SK-N-MC (cell line): ENCODE data around the gene ATP6V0B.

Source experiments
- DNase-seq: peaks from one replicate; pipeline ENCODE4 v3.0.0-alpha.2; 2011; ENCODE audit warnings: low read depth, low spot score
- H3K27ac ChIP-seq: fragments of 200-600 bp; sonication (generic); 2 replicates; pipeline ENCODE4 v1.5.1; 2016; ENCODE audit warnings: mixed run types
- H3K36me3 ChIP-seq: fragments of 200-600 bp; sonication (generic); 2 replicates; pipeline ENCODE4 v1.6.1; 2017; ENCODE audit warnings: antibody characterized with exemption, low read length, mixed read lengths; ENCODE audit not compliant: insufficient read depth
- H3K4me3 ChIP-seq: fragments of 200-600 bp; sonication (generic); 2 replicates; pipeline ENCODE4 v1.5.1; 2016
- H3K9ac ChIP-seq: fragments of 200-600 bp; sonication (generic); 2 replicates; pipeline ENCODE4 v1.8.0; 2017; ENCODE audit warnings: mixed run types, mixed read lengths; ENCODE audit not compliant: insufficient read length
- H3K9me3 ChIP-seq: fragments of 200-600 bp; sonication (generic); 2 replicates; pipeline ENCODE4 v1.6.1; 2017; ENCODE audit warnings: low read depth, mild to moderate bottlenecking, antibody characterized with exemption, low read length, moderate library complexity, mixed read lengths
- EZH2 ChIP-seq: fragments of 200-600 bp; sonication (generic); IDR thresholded peaks from one replicate; pipeline ENCODE4 v1.6.1; 2017; ENCODE audit warnings: antibody characterized with exemption
- FOXP2 ChIP-seq: optimal IDR thresholded peaks from 2 replicates; pipeline ENCODE3; 2011; ENCODE audit warnings: mild to moderate bottlenecking, moderate library complexity; ENCODE audit not compliant: insufficient read depth; ENCODE audit errors: extremely low read length, control extremely low read depth
- POLR2AphosphoS5 ChIP-seq: IDR thresholded peaks from 2 replicates; pipeline ENCODE4 v1.6.1; 2012; ENCODE audit warnings: mild to moderate bottlenecking, low read depth, low read length, borderline replicate concordance

The ATP6V0B gene

GRCh38 chr1:43934101-43934985 lies 40.4 kb upstream of the ATP6V0B start:
- Histone ChIP-seq H3K36me3 (peaks cover 8% of the 10 kb centered on the region), H3K9me3 (no peaks in the 10 kb centered on the region), H3K9ac (peak overlapping the region; percentile 73), H3K27ac (peak overlapping the region; percentile 32), H3K4me3 (peak overlapping the region; percentile 80)
- DNase-seq = no peak
- no peak for TF ChIP-seq EZH2
- no peak for TF ChIP-seq POLR2AphosphoS5
- TF ChIP-seq FOXP2 = no peak

GRCh38 chr1:43934986-43935324 lies 39.8 kb upstream of the ATP6V0B start:
- Histone ChIP-seq H3K36me3 (peaks cover 8% of the 10 kb centered on the region), H3K9me3 (no peaks in the 10 kb centered on the region), H3K4me3 (peak overlapping the region; percentile 80), H3K9ac (peak overlapping the region; percentile 39), H3K27ac (no peak overlapping the region)
- TF ChIP-seq EZH2 (no peak), FOXP2 (no peak), POLR2AphosphoS5 (no peak)
- no peak for DNase-seq

DNA sequence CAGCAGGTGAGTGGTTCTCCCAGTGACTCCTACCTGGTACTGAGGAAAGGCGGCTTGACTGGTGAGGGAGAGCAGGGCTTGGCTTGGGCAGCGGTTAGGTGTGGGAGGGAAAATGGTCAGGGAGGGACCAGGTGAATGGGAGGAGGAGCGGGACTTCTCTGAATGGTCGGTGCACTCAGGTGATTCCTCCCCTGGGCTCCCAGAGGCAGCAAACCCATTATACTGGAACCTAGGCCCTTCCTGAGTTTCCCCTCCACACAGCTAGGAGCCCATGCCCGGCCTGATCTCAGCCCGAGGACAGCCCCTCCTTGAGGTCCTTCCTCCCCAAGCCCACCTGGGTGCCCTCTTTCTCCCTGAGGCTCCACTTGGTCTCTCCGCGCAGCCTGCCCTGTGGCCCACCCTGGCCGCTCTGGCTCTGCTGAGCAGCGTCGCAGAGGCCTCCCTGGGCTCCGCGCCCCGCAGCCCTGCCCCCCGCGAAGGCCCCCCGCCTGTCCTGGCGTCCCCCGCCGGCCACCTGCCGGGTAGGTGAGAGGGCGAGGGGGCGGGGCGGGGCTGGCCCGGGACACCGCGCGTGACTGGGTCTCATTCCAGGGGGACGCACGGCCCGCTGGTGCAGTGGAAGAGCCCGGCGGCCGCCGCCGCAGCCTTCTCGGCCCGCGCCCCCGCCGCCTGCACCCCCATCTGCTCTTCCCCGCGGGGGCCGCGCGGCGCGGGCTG lies 38.9 kb upstream of the ATP6V0B start:
- Histone ChIP-seq H3K9ac (peak overlapping the region; percentile 39), H3K27ac (no peak overlapping the region), H3K36me3 (peaks cover 8% of the 10 kb centered on the region), H3K4me3 (peak overlapping the region; percentile 80), H3K9me3 (no peaks in the 10 kb centered on the region)
- no peak for DNase-seq
- no peak for TF ChIP-seq FOXP2
- TF ChIP-seq EZH2 = no peak
- TF ChIP-seq POLR2AphosphoS5 = no peak

GRCh38 chr1:43936431-43937151 lies 38.2 kb upstream of the ATP6V0B start:
- no peak for DNase-seq
- TF ChIP-seq POLR2AphosphoS5 (no peak; the same call in 1 of the 2 replicates), FOXP2 (no peak)
- Histone ChIP-seq H3K9me3 (no peaks in the 10 kb centered on the region), H3K36me3 (peaks cover 8% of the 10 kb centered on the region), H3K27ac (peak overlapping the region; percentile 28; the same call in 1 of the 2 replicates), H3K4me3 (no peak overlapping the region), H3K9ac (peak overlapping the region; percentile 5)

- Histone ChIP-seq H3K27ac (peak overlapping the region; percentile 28), H3K4me3 (no peak overlapping the region), H3K9ac (peak overlapping the region; percentile 5), H3K36me3 (peaks cover 8% of the 10 kb centered on the region), H3K9me3 (no peaks in the 10 kb centered on the region)
- DNase-seq = no peak
- TF ChIP-seq FOXP2 = no peak
- no peak for TF ChIP-seq EZH2
- TF ChIP-seq POLR2AphosphoS5 = no peak
Measured at GRCh38 chr1:43937179-43937865, 37.4 kb upstream of the ATP6V0B start.

- DNase-seq = no peak
- no peaks in the 10 kb centered on the region for H3K9me3 ChIP-seq
- no peak overlapping the region for H3K4me3 ChIP-seq
- peak overlapping the region; percentile 58; the same call in 1 of the 2 replicates for H3K27ac ChIP-seq
- H3K9ac ChIP-seq = no peak overlapping the region
- peaks cover 8% of the 10 kb centered on the region for H3K36me3 ChIP-seq
- no peak for TF ChIP-seq EZH2
- no peak for TF ChIP-seq FOXP2
- TF ChIP-seq POLR2AphosphoS5 = no peak
Measured at GRCh38 chr1:43938383-43938782, 36.4 kb upstream of the ATP6V0B start.

GRCh38 chr1:43938892-43939587 lies 35.7 kb upstream of the ATP6V0B start:
- peak overlapping the region; percentile 58; the same call in 1 of the 2 replicates for H3K27ac ChIP-seq
- TF ChIP-seq EZH2 (no peak), FOXP2 (no peak), POLR2AphosphoS5 (no peak)
- peaks cover 8% of the 10 kb centered on the region for H3K36me3 ChIP-seq
- no peaks in the 10 kb centered on the region for H3K9me3 ChIP-seq
- H3K9ac ChIP-seq = no peak overlapping the region
- no peak overlapping the region for H3K4me3 ChIP-seq
- no peak for DNase-seq
